Measurements from ENCODE around the gene OR4K1. TPM values are rescaled to one million over a fixed set of nuclear protein-coding genes. Genes with fewer than 3 reads are reported as not detected.
"Not testable (repeated sequence)": the region's sequence is repeated elsewhere in the genome, so short reads cannot be mapped to it uniquely, and the experiment has no call there.

The OR4K1 gene
- total and polyA plus RNA-seq, 9 of the 15 experiments (the other 6 are each of a cell fraction or from before 2014, with no cell fraction given): not detected

- TF ChIP-seq SRSF9 (IDR thresholded peaks at IDR 0.05; ENCODE audit: borderline replicate concordance, low read depth, low read length) (no peak), BCL6 (CRISPR knock-in tag; IDR thresholded peaks at IDR 0.05) (no peak), SMARCE1 (IDR thresholded peaks at IDR 0.05) (no peak), ZNF263 (CRISPR knock-in tag; IDR thresholded peaks at IDR 0.05; ENCODE audit: borderline replicate concordance) (no peak), HDAC8 (tag; IDR thresholded peaks at IDR 0.05) (no peak)
Observed at GRCh38 chr14:19947413-19948090, 16.8 kb downstream of the OR4K1 start (continued).

GRCh38 chr14:19949218-19949617 is 18.5 kb downstream of the OR4K1 start:
- Histone ChIP-seq H3K4me3 (no peak overlapping the region), H3K9ac (ENCODE audit: insufficient read depth in 1 of 2, low read depth in 2 of 2, low read length in 2 of 2) (no peak overlapping the region), H3K79me2 (ENCODE audit: control insufficient read depth, insufficient read depth, low read length) (no peaks in the 10 kb centered on the region), H3K27me3 (ENCODE audit: control insufficient read depth in 2 of 2, insufficient read depth in 2 of 2, low read length in 2 of 2) (no peaks in the 10 kb centered on the region), H3K4me1 (replicated peaks in 1 of 2; ENCODE audit: control insufficient read depth in 2 of 2, insufficient read depth in 2 of 2, low read length in 2 of 2) (no peaks in the 10 kb centered on the region), H3K9me1 (ENCODE audit: control insufficient read depth, insufficient read depth, low read length) (no peaks in the 10 kb centered on the region), H3K9me3 (replicated peaks; ENCODE audit: control insufficient read depth, insufficient read depth, low read depth, low read length) (no peaks in the 10 kb centered on the region), H2AFZ (ENCODE audit: low read depth, low read length) (no peak overlapping the region), H4K20me1 (replicated peaks; ENCODE audit: control insufficient read depth, insufficient read depth, low read length) (no peaks in the 10 kb centered on the region), H3K4me2 (ENCODE audit: insufficient read depth, low read length) (no peak overlapping the region), H3K27ac (ENCODE audit: extremely low read depth, low read depth, low read length) (no peak overlapping the region), H3K36me3 (ENCODE audit: control insufficient read depth, insufficient read depth, low read length) (no peaks in the 10 kb centered on the region)
- FAIRE-seq (no peak), DNase-seq (ENCODE audit: extremely low read depth in 1 of 4, low spot score in 3 of 4) (no peak), ATAC-seq (no peak)
- intact Hi-C loops (cut with micrococcal nuclease) (no loop called here), in situ Hi-C loops (cut with MboI) (no loop called here)
- ChIA-PET POLR2A (no interaction called here), CTCF (ENCODE audit: low intra/inter-chr PET ratio) (no interaction called here)
- WGBS (ENCODE audit: insufficient coverage, low coverage, missing lambda C conversion rate): 15% methylated on average over 2 of the region's 2 CpGs
- TF ChIP-seq GATA2 (CRISPR knock-in tag; IDR thresholded peaks at IDR 0.05) (no peak), BRF2 (IDR thresholded peaks at IDR 0.05; ENCODE audit: borderline replicate concordance, insufficient read depth, insufficient read length) (no peak)
- no TSS peak for BruUV-seq (replicated peaks)

- H3K36me3 ChIP-seq (ENCODE audit: control insufficient read depth, insufficient read depth, low read length); FAIRE-seq; H3K4me1 ChIP-seq (replicated peaks in 1 of 2; ENCODE audit: control insufficient read depth in 2 of 2, insufficient read depth in 2 of 2, low read length in 2 of 2); H3K27me3 ChIP-seq (ENCODE audit: control insufficient read depth in 2 of 2, insufficient read depth in 2 of 2, low read length in 2 of 2); H4K20me1 ChIP-seq (replicated peaks; ENCODE audit: control insufficient read depth, insufficient read depth, low read length); H3K79me2 ChIP-seq (ENCODE audit: control insufficient read depth, insufficient read depth, low read length); H3K9me1 ChIP-seq (ENCODE audit: control insufficient read depth, insufficient read depth, low read length); H2AFZ ChIP-seq (ENCODE audit: low read depth, low read length); POLR2A ChIA-PET; intact Hi-C loops (cut with micrococcal nuclease); CTCF ChIA-PET (ENCODE audit: low intra/inter-chr PET ratio); H3K4me2 ChIP-seq (ENCODE audit: insufficient read depth, low read length); ATAC-seq; DNase-seq (ENCODE audit: extremely low read depth in 1 of 4, low spot score in 3 of 4); H3K9me3 ChIP-seq (replicated peaks; ENCODE audit: control insufficient read depth, insufficient read depth, low read depth, low read length); H3K9ac ChIP-seq (ENCODE audit: insufficient read depth in 1 of 2, low read depth in 2 of 2, low read length in 2 of 2); BruUV-seq (replicated peaks); H3K4me3 ChIP-seq; H3K27ac ChIP-seq (ENCODE audit: extremely low read depth, low read depth, low read length); in situ Hi-C loops (cut with MboI): not testable (repeated sequence)
- WGBS (ENCODE audit: insufficient coverage, low coverage, missing lambda C conversion rate): 43% methylated on average over 2 of the region's 2 CpGs
Observed at GRCh38 chr14:19969735-19970134, 39.0 kb downstream of the OR4K1 start.
